T47D (cell line): ENCODE measurements around the gene AFF1.
A peak's percentile ranks its signal among the peaks of the same experiment; 100 is the strongest.
"Not testable (repeated sequence)": the region's sequence is repeated elsewhere in the genome, so short reads cannot be mapped to it uniquely, and the experiment has no call there.

Experiments
- DNase-seq, 2 experiments: peaks; one replicate each; pipeline versions ENCODE4 v3.0.0 to v3.0.0-alpha.2; 2011 to 2012; ENCODE audit warnings: low read depth in 1 of 2, low spot score in 1 of 2
- JUND ChIP-seq: IDR thresholded peaks from 2 replicates; pipeline ENCODE4 v1.6.1; 2012; ENCODE audit warnings: low read depth
- in situ Hi-C: cut with HindIII; loops from 2 replicates; pipeline ENCODE4 v1.10.0; 2016; ENCODE audit warnings: low sequenced_read_pairs, low pct_unique_long_range_greater_than_20kb

AFF1 gene

GRCh38 chr4:87077914-87078585 lies 143.2 kb downstream of the AFF1 start:
- DNase-seq = no peak
- in situ Hi-C loops = no loop called here
- TF ChIP-seq JUND = no peak

- in situ Hi-C loops = no loop called here
- no peak for TF ChIP-seq JUND
- DNase-seq = no peak
Observed at GRCh38 chr4:87078987-87079486, 144.2 kb downstream of the AFF1 start.

GRCh38 chr4:87079967-87080366 lies 145.2 kb downstream of the AFF1 start:
- no peak for TF ChIP-seq JUND
- no peak for DNase-seq
- in situ Hi-C loops = no loop called here

- in situ Hi-C loops = no loop called here
Observed at GRCh38 chr4:87080462-87080861, 145.7 kb downstream of the AFF1 start.

GRCh38 chr4:87081826-87082225 lies 147.0 kb downstream of the AFF1 start:
- in situ Hi-C loops = no loop called here
- no peak for DNase-seq
- no peak for TF ChIP-seq JUND

More at GRCh38 chr4:87080462-87080861, 145.7 kb downstream of the AFF1 start:
- no peak for DNase-seq
- no peak for TF ChIP-seq JUND

- in situ Hi-C loops = not testable (repeated sequence)
Observed at GRCh38 chr4:87085732-87086131, 150.9 kb downstream of the AFF1 start.

GRCh38 chr4:87086143-87086805 lies 151.5 kb downstream of the AFF1 start:
- DNase-seq = no peak
- no peak for TF ChIP-seq JUND
- in situ Hi-C loops = no loop called here

More at GRCh38 chr4:87085732-87086131, 150.9 kb downstream of the AFF1 start:
- DNase-seq = not testable (repeated sequence)

GRCh38 chr4:87087015-87087414 lies 152.2 kb downstream of the AFF1 start:
- in situ Hi-C loops = no loop called here

GRCh38 chr4:87087420-87087819 lies 152.6 kb downstream of the AFF1 start:
- DNase-seq = no peak
- in situ Hi-C loops = no loop called here
- TF ChIP-seq JUND = no peak

More at GRCh38 chr4:87087015-87087414, 152.2 kb downstream of the AFF1 start:
- DNase-seq = no peak
- no peak for TF ChIP-seq JUND

- in situ Hi-C loops = no loop called here
- TF ChIP-seq JUND = no peak
- DNase-seq = no peak
Observed at GRCh38 chr4:87088186-87088585, 153.4 kb downstream of the AFF1 start.

- TF ChIP-seq JUND = no peak
Observed at GRCh38 chr4:87089368-87089767, 154.6 kb downstream of the AFF1 start.

GRCh38 chr4:87090305-87090704 lies 155.5 kb downstream of the AFF1 start:
- no peak for TF ChIP-seq JUND
- no peak for DNase-seq
- in situ Hi-C loops = no loop called here

More at GRCh38 chr4:87089368-87089767, 154.6 kb downstream of the AFF1 start:
- in situ Hi-C loops = no loop called here
- peak; percentile 14 to 74 for DNase-seq

GRCh38 chr4:87092389-87093141 lies 157.8 kb downstream of the AFF1 start:
- no peak for DNase-seq
- TF ChIP-seq JUND = no peak
- in situ Hi-C loops = no loop called here
